Stimulated activated CD8-positive, alpha-beta memory T cell treated with anti-CD3 and anti-CD28 coated beads, Interleukin-12 subunit alpha, Interleukin-12 subunit beta, amount 100 ng/mL, for 24 hours (primary cell): ENCODE data around the gene NEK3.
"Not testable (repeated sequence)": the region's sequence is repeated elsewhere in the genome, so short reads cannot be mapped to it uniquely, and the experiment has no call there.

Experiments
- DNase-seq: peaks from one replicate; pipeline ENCODE4 v3.0.0-alpha.2; 2020; ENCODE audit errors: extremely low read depth

Gene NEK3

DNA sequence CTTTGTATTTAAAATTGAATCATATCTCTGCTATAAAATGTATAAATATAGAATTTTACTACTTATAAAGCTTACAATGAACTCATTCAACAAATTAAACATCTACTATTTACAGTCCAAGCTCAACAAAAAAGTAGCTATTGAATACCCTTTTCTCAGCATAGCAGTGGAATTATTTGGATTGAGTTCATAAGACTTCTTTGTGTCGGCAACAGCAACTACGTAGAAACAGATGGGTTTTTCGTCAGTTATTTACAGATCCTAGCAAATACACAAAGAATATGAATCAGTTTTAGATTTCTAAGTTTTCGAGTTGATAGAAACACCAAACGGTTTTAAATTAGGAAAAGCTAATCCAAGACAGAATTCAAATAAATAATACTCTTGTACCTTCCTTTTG is 10.4 kb upstream of the NEK3 start:
- DNase-seq: no peak

DNA sequence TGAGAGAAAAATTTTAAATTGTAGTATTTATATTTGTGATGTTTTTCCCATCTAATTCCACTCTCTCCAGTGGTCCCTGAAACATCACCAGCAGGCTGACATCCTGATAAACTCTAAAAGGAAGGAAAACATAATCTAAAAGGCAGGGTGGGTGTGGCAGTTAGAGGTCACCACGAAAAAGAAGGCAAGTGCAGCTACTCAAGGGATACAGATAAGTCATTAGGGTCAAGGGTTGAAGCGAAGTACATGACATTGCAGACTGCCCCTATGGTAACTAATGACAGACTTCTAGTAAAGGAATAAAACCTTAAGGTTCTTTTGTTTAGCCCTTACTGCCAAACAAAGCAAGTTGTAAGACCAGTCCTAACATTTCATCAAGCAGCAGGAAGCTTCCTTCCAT is 6.0 kb upstream of the NEK3 start:
- no peak for DNase-seq

DNA sequence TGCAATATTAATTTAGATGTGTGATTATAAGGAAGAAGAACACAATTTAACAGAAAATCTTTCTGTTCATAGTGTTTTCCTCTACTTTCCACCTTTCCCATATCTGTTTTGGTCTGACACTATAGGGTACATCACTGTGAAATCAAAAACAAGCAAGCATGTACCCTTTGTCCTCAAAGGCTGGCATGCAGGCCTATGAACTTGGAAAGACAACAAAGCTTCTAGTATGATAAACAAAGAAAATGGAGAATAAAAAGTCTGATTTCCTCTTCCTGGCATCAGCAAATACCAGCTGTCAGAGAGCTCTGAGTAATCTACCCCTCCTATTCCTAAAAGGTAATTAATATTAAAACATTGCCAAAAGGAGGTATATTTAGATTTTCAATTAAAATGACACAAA is 5.6 kb upstream of the NEK3 start:
- no peak for DNase-seq

DNA sequence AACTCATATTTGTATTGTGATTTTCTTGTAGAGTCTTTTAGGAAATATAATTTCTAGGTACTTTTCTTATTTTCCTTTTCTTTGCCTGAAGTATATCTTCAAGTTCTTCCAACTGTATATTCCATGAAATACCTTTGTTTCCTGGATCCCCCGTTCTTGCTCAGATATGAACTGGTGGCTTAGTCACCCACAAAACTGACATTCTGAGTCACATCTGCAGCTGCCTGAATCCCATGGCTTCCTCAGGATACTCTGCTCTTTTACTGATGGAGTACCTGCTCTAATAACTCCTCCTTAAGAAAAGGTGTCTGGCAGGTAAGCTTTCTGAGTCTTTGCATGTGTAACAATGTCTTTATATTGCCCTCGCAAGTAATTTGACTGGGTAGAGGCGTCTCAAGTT is 4.5 kb upstream of the NEK3 start:
- DNase-seq: not testable (repeated sequence)

DNA sequence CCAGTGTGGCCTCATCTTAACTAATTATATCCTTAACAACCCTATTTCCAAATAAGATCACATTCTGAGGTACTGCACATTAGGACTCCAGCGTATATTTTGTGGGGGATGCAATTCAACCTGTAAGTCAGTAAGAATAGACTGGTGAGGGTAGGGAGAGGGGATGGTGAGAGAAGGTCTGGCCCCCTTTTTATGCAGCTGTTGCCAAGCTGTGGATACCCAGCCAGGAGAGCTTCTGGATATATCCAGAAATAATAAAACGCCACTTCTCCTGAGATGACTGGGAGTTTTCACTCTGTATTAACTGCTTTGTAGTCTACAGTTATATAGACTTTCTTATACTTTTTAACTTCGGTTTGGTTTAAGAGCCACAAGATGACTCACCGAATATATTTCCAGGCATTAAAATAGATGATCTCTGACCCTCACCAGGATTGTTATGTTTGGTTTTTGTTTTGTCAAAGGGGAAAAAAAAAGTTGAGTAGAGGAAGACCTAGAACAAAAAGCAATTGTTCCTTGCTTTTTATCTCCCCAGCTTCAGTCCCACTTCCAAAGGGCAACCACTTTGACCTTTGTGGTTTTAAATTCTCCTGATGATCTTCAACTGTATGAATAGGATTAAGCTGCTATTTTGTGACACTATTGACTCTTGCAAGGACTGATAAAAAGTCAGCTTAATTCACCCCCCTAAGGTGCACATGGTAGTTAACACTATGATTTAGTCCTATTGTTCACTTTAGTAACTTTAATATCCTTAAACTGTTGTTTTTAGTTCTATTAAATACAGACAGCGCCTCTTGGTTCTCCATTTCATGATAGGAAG is 3.1 kb upstream of the NEK3 start:
- DNase-seq: no peak

DNA sequence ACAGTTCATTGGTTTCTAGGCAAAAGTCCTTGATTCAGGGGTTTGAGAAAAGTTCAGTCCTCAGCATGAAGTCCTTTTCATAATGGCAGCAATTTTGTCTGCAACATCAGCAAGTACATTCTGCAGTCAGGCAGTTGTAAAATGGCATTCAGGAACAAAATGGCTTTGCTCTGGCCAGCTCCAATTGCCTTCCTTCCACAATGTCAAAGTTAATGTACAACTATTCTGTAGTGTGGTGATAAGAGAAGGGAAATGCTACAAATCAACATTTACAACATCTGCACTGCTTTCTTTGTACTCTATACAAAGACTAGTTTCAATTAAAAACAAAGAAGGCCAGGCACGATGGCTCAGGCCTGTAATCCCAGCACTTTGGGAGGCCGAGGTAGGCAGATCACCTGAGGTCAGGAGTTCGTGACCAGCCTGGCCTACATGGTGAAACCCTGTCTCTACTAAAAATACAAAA is 1.8 kb upstream of the NEK3 start:
- DNase-seq: no peak

DNA sequence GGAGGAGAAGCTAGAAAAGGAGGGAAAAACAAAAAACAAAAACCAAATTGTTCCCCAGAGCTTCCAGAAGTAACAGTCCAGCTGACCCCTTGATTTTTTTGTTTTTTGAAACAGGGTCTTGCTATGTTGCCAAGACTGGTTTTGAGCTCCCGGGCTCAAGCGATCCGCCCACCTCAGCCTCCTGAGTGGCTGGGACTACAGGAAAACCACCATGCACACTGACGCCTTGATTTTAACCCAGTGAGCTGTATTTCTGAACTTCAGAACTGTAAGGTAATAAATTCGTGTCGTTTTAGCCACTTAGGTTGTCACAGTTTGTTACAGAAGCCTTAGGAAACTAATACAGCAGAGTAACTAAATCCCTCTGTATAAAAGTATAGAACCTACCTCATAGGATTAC is 1.1 kb upstream of the NEK3 start:
- no peak for DNase-seq

DNA sequence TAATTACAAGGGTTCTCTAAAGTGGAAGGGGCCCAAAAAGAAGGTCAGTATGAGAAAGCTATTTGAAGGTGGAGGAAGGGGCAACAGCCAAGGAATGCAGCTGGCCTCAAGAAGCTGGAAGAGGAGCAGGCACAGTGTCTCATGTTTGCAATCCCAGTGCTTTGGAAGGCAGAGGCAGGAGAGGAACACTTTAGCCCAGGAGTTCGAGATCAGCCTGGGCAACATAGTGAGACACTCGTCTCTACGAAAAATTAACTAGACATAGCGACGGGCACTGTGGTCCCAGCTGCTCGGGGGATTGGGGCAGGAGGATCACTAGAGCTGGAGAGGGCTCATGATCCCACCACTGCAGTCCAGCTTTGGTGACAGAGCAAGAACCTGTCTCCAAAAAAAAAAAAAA is 656 bp upstream of the NEK3 start:
- no peak for DNase-seq

DNA sequence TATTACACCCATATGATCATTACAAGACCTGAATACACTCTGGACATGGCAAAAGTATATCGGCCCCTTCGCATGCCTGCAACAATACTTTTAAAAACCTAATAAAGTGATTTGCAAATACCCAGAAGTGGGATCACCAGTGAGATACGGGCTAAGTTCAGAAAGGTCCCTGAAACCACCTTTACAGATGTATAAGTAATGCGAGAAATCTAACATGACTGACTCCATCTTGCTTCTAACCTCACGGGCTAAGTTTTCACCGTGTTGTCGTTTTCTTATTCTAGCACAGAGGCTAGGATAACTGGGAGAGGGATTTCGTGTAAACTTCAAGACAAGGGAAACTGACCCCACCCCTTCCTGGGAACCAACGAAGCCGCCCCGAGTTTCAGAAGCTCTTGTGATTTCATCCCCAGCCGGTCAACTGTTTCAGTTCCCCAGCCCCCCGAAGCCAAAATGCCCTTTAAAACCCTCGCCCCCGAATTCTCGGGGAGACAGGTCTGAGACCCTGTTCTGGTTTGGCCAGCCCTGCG is 703 bp downstream of the NEK3 start:
- no peak for DNase-seq

DNA sequence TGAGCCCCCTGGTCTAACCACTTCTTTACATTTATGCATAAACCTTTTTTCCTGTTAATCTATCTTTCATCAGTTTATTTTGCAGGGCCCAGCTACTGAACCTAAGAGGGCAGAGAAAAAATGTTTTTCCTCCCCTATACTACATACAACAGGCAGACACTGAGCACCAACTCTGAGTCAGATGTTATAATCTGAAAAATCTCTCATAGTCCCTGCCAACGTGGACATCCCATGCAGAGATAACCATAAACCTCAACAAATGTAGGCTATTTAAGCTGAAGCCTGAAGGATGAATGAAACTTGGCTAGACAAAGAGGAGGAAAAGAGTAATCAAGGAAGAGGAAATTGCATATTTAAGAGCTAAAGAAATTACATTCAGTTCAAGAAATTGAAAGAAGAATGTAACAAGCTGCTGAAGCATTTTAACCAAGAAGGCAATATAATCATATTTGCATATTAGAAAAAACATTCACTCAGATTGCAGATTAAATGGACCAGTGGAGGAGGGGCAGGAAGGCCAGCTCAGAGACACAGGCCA is 2.6 kb downstream of the NEK3 start:
- DNase-seq: no peak

DNA sequence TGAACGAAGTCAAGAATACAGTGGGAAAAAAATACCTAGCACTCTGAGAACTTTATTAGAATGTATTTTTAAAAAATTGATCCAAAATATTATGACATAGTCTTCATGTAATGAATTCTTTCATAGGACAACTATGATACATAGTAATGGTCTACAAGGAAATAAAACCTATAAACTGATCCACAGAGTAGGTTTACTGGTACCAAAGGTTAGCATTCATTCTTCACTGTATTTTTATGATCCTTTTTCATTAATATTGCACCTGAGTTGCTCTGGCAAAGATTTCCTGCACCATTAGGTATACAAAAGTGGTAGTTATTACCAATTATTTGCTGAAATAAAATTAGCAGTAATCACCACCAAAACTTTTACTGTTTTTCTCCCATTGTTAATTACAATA is 4.2 kb downstream of the NEK3 start:
- no peak for DNase-seq

DNA sequence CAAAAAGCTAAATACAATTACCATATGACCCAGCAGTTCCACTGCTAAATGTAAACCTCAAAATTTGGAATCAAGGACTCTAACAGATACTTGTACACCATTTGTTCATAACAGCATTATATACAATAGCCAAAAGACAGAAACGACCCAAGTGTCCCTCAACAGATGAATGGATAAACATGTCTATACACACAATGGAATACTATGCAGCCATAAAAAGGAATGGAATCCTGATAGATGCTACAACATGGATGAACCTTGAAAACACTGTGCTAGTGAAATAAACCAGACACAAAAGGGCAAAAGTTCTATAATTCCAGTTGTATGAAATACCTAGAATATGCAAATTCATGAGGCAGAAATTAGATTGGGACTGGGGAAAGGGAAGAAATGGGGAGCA is 12.2 kb downstream of the NEK3 start:
- DNase-seq: no peak

DNA sequence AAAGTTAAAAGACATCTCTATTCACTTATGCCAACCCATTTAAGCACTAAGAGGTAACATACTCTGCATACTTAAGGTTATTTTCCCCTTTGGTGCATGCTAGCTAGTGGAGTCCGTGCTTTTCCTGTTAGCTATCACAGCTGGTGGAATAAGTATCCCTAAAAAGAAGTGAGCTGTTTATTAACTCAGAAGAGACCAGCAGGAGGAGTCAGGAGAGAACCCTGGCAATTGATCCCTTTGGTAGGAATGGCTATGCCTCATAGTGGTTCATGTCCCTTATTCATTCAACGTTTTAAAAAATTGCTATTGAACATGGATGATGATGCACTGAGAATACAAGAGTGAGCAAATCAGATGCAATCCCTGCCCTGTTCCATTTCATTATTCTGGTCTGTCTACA is 18.1 kb downstream of the NEK3 start:
- no peak for DNase-seq

DNA sequence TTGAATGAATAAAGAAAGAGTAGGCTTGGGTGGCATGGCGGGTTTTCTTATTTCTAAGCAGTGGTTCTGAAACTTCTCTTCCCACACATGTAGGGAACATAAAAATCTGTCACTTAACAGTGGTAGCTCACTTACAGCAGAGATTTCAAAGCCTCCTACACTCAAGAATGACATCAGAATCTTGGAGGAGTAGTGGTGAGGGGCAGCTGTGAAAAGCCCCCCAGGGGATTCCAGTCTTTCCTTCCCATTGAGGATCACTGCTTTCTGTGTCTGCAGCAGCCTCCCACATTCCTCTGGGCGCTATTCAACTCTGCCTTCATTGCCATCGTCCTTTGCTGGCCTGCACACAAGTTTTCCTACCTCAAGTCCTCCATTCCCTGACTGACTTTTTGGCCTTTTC is 21.9 kb downstream of the NEK3 start:
- DNase-seq: no peak

DNA sequence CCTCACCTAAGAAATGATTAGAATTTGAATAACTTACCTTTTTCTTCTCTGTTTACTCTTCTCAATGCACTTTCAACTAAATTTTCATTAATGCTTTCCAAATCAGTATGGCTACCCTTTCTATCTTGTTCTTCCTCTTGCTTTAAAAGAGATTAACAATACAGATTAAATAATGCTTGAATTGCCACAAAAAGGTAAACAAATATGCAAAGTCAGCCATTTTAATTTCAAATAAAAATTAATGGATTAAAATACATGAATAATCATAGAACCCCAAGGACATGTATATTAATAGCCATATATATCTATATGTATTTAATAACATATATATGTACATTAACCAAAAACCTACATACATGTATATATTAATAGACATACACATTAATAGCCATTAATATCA is 22.6 kb downstream of the NEK3 start:
- DNase-seq: no peak

DNA sequence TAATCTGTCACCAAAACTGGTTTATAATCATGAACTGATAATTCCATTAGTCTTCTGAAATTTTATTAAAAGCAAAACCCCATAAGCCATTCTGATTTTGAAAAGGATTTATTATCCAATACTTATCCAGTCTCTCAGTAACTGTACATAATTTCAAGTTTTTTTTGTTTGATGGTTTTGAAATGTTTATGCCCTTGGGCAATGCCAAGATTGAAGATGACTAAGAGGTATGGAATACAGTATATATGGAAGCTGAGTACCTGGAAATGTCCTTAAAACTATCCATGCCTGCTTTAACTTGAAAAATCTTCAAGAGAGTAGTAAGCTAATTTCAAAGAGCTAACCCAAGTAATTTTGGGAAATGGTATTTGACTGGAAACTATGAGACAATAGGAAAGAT is 28.8 kb downstream of the NEK3 start:
- DNase-seq: no peak

DNA sequence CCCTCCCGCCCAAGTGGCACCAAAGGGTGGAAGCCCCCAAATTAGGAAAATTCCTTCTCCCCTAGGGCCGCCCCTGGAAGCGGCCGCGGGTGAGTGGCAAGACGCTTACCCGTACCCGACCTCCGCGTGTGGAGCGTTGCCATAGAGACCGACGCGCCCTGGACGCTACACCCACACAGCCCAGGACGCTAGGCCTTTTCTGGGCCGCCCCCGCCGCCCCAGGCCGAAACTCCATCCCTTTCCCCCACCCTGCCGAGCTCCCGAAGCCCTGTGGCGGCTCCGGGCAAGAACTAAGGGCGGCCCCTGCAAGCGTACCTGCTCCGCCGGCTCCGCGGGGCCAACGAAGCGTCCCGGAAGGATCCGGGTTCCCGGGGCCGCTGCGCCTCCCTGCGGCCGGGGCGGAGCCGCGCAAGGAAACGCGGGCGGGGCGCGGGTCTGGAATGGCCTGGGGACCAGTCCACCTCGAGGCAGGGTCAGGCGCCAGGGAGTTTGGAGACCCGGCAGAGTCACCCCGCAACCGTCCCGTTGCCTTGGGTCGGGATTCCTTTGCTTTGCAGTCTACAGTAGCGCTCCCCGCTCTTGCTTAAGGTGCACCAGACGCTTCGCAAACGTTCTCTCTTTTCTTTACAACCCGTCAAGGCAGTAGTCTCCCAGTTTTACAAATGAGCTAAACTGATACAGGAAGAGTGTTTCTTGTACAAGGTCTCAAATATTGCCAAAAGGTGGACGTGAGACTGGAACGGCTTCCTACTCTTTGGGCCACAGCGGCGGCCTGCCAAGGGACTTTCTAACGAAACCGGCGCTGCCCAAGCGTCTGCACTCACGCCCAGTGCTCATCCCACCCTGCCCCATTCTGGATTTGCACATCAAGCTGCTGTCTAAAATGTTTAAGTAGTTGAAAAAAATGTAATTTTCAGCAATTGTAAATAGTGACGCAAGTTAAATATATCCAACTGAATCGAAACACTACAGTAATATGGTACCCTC is 30.4 kb downstream of the NEK3 start, which contains the start of gene NEK5:
Gene NEK5 (minus strand): TSS at position 360 of the 987 bp plus-strand sequence. CDS start 1,591 bp downstream, outside the sequence.
- DNase-seq: no peak

DNA sequence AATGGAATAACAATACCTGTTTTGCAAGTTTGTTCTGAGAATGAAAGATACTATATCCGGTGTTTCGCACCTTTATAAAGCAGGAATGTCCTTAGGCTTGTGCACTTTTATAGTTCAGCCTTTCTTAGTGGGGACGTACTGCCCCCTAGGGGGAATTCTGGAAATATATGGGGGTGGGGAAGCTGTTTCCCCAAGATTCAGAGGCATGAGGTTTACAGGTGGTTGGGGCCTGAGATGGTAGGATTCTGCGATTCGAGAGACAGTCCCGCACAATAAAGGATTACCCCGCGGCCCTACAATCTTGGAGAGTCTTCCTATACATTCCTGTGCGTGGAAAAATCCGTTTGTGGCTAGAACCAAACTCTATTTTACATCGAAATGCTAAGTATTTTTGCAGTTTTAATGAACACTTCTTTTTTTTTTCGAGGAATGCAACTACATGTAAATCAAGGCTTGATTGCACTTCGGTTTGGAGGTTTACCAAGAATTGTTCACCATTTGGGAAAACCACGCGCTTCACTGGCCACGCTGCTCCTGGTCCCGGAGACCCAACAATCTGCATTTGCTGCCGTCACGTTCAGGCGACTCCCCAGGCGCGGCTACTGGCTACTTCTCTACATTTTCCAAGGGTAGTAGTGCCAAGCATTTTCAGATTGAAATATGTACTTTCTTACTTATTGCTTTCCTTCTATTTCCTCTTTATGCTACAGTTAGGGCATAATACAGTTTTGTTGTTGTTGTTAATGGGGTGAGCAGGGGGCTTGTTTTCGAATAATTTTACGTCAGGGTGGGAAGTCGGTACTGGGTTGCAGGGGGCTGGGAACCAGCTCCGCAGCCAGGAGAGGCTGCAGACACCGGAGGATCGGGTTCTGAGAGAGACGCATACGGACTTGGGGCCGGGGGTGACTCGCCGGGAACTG is 31.4 kb downstream of the NEK3 start:
- DNase-seq: no peak

DNA sequence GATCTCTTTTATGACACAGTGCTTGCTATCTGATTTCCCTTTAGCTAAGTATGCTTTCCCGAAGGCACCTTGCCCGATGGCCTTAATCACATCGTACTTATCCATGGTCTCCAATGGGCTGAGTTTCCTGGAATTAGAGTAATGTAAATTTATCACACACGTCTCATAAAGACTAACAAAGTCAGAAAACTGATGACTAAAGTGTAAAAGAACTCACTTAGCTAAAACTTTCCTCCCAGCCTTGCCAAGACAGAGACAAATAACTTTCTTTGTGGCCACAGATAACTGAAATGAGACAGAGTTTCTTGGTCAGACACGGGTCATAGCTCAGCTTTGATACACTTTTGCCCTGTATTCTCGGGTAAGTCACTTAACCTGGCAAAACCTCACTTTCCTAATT is 32.0 kb downstream of the NEK3 start:
- no peak for DNase-seq

DNA sequence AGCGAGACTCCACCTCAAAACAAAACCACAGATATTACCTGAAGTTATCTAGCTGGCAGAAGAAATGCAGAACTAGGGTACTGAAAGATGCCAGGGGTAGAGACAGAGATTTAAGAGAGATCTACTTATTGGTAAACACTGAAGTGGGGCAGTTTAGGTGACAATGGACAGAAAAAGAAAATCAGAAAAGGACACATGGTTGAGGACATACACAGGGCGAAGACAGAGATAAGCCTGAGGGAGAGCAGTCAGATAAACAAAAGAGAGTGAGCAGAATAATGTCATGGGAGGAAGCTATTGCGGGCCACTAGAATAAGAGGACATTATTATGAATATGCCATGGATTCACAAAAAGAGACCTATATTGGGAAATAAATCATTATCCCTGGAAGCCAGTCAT is 33.9 kb downstream of the NEK3 start:
- no peak for DNase-seq

DNA sequence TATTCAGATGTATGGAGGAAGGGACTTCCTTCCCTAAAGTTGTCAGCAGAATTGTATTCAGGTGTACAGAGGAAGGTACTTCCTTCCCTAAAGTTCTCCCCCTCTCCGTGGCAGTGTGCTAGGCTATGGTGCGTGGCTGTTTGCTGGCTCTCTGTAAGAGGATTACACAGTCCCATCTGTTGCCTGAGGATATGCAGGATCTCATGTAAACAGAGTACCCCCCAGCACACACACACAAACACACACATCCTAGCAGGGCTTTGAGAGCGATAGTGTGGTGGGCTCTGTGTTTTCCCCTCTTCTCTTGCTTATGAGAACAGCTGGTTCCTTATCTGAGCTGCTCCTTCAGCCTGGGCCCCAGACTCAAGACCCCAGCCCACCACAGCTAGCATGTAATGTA is 40.8 kb downstream of the NEK3 start:
- no peak for DNase-seq
